Measurements from ENCODE around the gene PEX19. TPM values are rescaled to one million over a fixed set of nuclear protein-coding genes. Genes with fewer than 3 reads are reported as not detected.

The PEX19 gene
- total RNA-seq, 4 donors from 2014 or later: 21.2 to 39.7 (median 25.1) TPM

DNA sequence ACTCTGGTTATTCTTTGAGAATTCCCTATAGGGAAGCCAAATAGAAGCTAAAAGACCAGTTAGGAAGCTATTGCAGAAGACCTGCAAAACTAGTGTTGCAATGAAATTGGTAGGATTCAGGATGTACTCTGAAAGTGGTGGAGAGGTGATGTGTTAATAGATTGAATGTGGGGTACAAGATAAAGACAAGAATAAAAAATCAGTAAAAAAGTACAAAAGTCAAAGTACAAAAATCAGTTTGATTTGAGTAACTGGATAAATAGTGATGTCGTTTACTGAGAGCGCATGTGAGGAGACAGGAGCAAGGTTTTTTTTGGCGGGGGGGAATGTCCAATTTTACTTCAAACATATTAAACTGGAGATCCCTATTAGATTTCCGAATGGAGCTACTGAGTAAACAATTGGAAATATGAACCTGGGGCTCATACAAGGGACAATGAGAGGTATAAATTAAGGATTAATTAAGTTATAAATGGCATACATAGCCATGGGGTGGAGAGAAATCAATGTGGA is 20.1 kb downstream of the PEX19 start:
- no peak overlapping the region for H3K4me3 ChIP-seq
- no peaks in the 10 kb centered on the region for H3K27me3 ChIP-seq
- WGBS, 2 donors: 68 to 78% methylated on average over 4 of the region's 4 CpGs
- no peaks in the 10 kb centered on the region for H3K36me3 ChIP-seq
- H3K27ac ChIP-seq: no peak overlapping the region
- intact Hi-C loops (cut with DNase I): no loop called here
- TF ChIP-seq, protein P1, sequence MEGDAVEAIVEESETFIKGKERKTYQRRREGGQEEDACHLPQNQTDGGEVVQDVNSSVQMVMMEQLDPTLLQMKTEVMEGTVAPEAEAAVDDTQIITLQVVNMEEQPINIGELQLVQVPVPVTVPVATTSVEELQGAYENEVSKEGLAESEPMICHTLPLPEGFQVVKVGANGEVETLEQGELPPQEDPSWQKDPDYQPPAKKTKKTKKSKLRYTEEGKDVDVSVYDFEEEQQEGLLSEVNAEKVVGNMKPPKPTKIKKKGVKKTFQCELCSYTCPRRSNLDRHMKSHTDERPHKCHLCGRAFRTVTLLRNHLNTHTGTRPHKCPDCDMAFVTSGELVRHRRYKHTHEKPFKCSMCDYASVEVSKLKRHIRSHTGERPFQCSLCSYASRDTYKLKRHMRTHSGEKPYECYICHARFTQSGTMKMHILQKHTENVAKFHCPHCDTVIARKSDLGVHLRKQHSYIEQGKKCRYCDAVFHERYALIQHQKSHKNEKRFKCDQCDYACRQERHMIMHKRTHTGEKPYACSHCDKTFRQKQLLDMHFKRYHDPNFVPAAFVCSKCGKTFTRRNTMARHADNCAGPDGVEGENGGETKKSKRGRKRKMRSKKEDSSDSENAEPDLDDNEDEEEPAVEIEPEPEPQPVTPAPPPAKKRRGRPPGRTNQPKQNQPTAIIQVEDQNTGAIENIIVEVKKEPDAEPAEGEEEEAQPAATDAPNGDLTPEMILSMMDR (IDR thresholded peaks at IDR 0.05): no peak
- no peak for TF ChIP-seq POLR2A (IDR thresholded peaks at IDR 0.05)
- DNase-seq: no peak
- no peaks in the 10 kb centered on the region for H3K9me3 ChIP-seq
- H3K4me1 ChIP-seq: peaks cover 11 to 26% (median 19%) of the 10 kb centered on the region in 3 donors

DNA sequence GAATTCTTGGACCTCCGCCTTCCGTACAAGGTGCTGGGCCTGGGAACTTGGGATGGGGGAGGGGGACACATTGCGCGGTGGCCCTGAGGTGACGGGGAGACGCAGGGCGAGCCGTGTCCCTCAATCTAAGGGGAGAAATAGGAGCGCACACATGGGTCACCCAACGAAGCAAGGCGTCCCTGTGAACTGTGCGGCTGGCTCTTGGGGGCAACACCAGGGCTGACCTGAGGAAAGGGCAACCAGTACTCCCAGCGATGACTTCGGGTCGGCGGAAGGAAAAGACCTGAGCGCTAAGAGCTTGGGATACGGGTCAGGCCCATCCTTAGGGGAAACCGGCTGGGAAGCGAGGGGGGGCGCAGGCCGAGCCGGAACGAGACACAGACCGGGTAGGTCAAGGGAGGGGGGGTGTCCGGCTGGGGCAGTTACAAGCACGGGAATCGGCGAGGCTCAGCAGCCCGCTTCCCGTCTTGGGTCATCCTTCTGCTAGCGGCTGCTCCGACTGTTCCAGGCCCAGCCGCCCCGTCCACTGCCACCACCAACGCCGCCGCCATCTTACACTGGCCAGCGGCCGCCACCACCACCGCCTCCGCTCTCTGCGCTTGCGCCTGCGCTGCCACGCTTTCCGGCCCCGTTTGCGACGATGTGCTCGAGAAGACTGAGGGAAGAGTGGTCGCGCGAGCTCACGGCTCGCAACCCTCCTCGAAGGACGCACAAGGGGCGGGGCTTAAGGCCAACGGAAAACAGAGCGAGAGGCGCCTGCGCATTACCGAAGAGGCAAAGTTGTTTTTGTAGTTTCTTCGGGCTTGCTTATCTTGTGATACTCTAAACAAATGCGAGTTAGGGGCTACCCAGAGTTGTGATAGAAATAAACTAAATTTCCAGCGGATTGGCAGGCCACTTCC is 22.8 kb downstream of the PEX19 start, which contains the start of gene DCAF8:
Gene DCAF8, minus strand, starts transcription at position 657 of the 902 bp plus-strand sequence. CDS start 18,541 bp downstream, outside the sequence.
- H3K4me3 ChIP-seq: peak within 1 kb of the TSS; percentile 72 to 100 (median 89)
- H3K9me3 ChIP-seq: no peaks in the 10 kb centered on the region
- peaks cover 11 to 52% (median 30%) of the 10 kb centered on the region in 3 donors for H3K4me1 ChIP-seq
- intact Hi-C loops (cut with DNase I): no loop called here
- peak; percentile 83 for DNase-seq
- no peaks in the 10 kb centered on the region for H3K27me3 ChIP-seq
- peak in 3 of 4 donors; percentile 80 to 98 (median 93) for TF ChIP-seq POLR2A (IDR thresholded peaks at IDR 0.05)
- TF ChIP-seq, protein P1 (IDR thresholded peaks at IDR 0.05): peak in 1 of 6 experiments; percentile 21
- 1% methylated on average over 29 to 39 of the region's 67 CpGs for WGBS, 2 donors
- peak within 1 kb of the TSS; percentile 96 to 100 (median 97) for H3K27ac ChIP-seq
- peaks cover 0 to 18% (median 0%) of the 10 kb centered on the region in 3 donors for H3K36me3 ChIP-seq

DNA sequence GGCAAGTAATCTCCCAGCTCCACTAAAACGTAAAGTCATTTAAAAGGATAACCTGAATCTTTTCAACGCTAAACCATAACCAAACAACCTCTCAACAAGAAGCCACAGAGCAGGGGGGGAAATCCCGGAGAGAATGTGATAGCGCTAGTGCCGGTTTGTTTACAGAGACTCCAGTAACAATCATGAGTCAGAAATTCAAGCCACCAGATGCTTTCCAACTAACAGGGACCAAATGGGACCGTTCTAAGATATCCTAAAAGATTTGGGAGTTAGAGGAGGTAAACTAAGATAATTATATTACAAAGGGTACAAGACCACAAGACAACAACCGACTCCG is 23.4 kb downstream of the PEX19 start:
- TF ChIP-seq, protein P1 (IDR thresholded peaks at IDR 0.05): no peak
- TF ChIP-seq POLR2A (IDR thresholded peaks at IDR 0.05): no peak
- peaks cover 11 to 58% (median 36%) of the 10 kb centered on the region in 3 donors for H3K4me1 ChIP-seq
- DNase-seq: no peak
- WGBS, 2 donors: 0% methylated on average over 8 of the region's 8 CpGs
- no peaks in the 10 kb centered on the region for H3K27me3 ChIP-seq
- peak overlapping the region; percentile 72 to 100 (median 89) for H3K4me3 ChIP-seq
- H3K27ac ChIP-seq: peak overlapping the region; percentile 96 to 100 (median 97)
- intact Hi-C loops (cut with DNase I): no loop called here
- H3K9me3 ChIP-seq: no peaks in the 10 kb centered on the region
- peaks cover 0 to 18% (median 0%) of the 10 kb centered on the region in 3 donors for H3K36me3 ChIP-seq

DNA sequence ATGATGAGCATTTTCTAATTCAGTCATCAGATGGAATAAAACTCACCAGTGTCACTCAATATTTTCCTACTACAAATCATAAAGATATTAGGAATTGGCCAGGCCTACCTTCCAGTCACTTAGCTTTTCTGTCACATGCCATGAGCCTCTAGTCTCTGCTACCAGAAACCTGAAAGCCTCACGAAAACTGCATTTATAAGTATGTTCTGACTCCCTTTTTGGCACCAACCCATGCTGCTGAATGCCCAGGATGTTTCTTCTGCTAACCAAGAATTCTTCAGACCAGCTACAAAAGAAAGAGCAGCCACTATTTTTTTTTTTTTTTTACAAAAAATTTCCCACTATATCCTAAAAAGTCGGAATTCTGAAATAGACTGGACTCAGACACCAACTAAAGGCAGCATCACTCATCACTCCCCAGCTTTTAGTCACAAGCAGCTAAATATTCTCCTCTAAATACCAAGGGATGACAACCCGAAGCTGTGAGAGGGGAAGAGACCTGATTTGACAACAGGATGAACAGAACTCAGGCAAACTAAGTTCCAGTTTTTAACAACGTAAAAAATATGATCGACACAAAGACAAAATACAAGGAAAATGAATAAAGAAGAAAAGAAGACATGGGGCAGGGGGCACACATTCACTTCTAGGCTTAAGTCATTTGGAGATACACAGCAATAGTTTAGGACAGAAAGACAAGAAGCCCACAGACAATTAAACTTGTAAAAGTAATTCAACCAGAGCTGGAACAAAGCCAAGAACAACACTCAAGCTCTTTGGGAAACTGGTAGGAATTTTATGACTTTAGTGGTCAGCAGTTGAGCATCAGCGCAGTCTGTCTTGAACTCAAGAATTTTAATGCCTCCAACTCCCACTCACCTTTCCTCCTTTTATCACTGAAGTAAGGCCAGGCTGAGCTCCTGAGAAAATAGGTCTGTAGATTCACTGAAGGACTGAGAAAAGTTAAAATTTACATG is 24.2 kb downstream of the PEX19 start:
- whole genome bisulfite sequencing, 2 donors: 25% methylated on average over 6 of the region's 6 CpGs
- intact Hi-C loops (cut with DNase I): no loop called here

More for the DNA sequence above, 24.2 kb downstream of the PEX19 start:
- Histone ChIP-seq H3K36me3 (peaks cover 0 to 18% (median 0%) of the 10 kb centered on the region in 3 donors), H3K27ac (peak overlapping the region; percentile 96 to 100 (median 97)), H3K4me3 (peak overlapping the region; percentile 72 to 100 (median 89)), H3K27me3 (no peaks in the 10 kb centered on the region), H3K9me3 (no peaks in the 10 kb centered on the region), H3K4me1 (peaks cover 11 to 66% (median 36%) of the 10 kb centered on the region in 3 donors)
- TF ChIP-seq, protein P1 (IDR thresholded peaks at IDR 0.05): no peak
- no peak for TF ChIP-seq POLR2A (IDR thresholded peaks at IDR 0.05)
- DNase-seq: no peak
